UCSD-AML1 (cell line): ENCODE data around the gene PIK3IP1.
"Not testable (repeated sequence)": the region's sequence is repeated elsewhere in the genome, so short reads cannot be mapped to it uniquely, and the experiment has no call there.

ENCODE experiments used
- DNase-seq: peaks from one replicate; lab custom pipeline; 2025; ENCODE audit not compliant: unreplicated experiment; lab: John Stamatoyannopoulos, UW

The PIK3IP1 gene

DNA sequence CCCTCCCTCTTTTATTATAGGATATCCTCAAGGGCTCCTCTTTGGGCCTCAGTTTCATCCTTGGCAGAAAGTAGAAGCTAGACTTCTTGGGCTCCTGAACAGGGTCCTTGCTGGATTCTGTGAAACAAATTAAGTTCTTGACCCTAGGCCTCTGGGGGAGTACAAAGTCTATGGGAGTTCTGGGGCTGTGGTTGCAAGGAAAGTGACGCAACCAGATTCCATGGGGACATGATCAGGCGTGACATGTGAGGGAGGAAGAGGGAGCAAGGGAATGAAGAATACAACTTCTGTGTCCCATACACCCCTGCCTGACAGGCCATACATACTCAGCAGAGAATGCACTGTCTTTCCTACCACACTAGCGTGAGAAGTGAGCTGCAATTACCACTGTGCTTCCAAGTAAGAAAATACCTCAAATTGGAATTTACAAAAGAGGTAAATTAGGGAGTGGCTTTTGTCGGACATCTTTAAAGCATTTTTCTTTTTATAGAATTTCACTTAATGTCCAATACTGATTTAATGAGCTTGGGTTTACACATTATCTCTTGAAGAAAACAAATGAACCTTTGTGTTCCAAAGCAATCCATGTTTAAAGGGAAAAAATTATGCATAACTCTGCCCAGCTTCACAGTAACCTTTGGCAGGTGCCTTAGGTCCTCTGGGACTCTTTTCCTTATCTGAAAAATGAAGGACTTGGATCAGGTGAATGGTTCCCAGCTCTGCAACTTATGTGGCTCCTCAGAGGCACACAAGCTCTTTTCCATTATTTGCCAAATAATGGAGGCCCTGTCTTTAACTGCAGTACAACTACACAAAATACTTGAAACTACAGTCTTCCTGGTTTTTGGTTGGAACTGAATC lies 41.3 kb downstream of the PIK3IP1 start:
- DNase-seq: no peak

DNA sequence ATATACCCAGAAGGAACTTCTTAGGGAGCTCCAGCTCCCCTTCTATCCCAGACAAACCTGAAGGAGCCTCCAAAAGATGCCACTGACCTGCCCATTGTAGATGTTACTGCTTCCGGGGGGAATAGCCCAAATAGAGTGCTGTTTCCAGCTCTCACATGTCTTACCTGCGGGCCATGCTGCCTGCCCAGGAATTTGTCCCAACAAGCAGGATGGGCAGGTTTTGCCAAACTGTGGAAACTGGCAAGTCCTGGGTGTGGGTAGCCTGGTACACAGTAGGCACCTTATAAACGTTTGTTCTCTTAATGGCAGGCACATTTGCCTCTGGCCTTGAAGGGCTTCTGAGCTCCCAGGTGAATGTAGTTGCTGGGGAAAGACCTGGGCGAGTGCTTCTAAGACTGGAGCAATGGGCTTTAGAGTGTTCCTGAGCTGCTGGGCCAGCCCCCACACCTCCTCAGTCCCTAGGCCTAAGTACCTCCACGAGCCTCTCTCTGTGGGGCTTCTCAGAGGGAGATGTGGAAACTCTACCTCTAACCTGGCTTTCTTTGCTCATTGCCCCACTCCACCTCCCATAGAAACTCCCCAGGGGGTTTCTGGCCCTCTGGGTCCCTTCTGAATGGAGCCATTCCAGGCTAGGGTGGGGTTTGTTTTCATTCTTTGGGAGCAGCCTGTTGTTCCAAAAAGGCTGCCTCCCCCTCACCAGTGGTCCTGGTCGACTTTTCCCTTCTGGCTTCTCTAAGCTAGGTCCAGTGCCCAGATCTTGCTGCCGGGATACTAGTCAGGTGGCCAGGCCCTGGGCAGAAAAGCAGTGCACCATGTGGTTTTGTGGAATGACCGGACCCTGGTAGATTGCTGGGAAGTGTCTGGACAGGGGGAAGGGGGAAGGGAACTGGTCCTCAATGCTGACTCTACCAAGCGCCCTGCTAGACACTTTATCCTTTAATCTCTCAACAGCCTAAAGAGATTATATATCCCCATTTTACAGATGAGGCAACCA lies 43.0 kb downstream of the PIK3IP1 start:
- DNase-seq: no peak

DNA sequence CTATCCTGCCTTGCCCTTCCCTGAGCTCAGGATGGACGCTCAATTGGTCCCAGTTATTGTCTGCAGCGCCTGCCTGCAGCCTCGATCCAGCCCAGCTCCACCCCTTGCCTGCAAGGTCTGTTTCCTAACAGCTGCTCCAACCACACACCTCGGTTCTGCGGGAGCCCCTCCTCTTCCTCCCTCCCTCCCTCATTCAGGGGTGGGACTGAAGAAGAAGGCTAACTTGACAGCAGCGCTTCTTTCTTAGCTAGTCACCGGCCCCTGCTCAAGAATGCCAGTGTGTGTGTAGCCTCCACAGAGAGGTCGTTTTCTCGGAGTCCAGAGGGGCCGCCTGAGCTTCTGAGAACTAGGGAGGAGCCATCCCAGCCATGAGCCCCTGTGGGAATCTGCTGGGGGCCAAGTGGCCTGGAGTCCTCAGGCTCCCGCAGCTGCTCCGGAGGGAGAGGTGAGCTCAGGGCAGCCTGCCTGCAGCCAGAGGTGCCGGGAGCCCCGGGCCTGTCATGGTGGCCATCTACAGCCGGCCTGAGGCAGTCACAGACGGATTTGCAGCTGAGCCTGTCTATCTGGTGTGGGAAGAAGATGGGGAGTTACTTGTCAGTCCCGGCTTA lies 44.0 kb downstream of the PIK3IP1 start:
- DNase-seq: no peak

- no peak for DNase-seq
Measured at GRCh38 chr22:31247726-31248125, 44.6 kb downstream of the PIK3IP1 start.

DNA sequence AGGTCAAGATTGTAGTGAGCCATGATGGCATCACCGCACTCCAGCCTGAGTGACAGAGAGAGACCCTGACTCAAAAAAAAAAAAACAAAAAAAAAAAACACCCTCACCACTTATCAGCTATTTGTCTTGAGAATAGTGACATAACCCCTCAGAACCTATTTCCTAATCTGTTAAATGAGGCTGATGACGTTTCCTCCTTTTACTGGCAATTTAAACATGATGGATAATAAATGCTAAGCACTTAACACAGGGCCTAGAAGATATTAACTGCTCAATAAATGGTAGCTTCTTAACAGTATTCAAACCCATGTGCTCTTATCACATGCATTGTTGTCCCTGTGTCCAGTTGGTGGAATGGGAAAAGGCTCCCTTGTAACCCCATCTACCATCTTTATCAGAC lies 45.6 kb downstream of the PIK3IP1 start:
- no peak for DNase-seq

GRCh38 chr22:31245998-31246397 lies 46.3 kb downstream of the PIK3IP1 start:
- DNase-seq: not testable (repeated sequence)

DNA sequence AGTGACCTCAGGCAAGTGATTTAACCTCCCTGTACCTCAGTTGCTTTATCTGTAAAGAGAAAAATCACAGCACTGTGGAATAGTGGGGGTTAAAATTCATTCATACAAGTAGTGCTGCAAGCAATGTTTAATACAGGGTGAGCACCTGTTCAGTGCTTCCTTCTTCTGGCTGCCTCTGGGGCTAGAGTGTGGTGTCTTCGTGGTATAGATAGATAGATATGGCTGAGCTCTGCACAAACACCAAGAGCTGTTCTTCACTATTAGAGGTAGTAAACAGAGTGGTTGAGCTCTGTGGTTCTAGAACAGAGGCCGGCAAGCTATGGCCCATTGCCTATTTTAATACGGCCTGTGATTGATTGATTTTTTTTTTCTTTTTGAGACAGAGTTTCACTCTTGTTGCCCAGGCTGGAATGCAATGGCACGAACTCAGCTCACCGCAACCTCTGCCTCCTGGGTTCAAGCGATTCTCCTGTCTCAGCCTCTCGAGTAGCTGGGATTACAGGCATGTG lies 47.3 kb downstream of the PIK3IP1 start:
- DNase-seq: no peak

DNA sequence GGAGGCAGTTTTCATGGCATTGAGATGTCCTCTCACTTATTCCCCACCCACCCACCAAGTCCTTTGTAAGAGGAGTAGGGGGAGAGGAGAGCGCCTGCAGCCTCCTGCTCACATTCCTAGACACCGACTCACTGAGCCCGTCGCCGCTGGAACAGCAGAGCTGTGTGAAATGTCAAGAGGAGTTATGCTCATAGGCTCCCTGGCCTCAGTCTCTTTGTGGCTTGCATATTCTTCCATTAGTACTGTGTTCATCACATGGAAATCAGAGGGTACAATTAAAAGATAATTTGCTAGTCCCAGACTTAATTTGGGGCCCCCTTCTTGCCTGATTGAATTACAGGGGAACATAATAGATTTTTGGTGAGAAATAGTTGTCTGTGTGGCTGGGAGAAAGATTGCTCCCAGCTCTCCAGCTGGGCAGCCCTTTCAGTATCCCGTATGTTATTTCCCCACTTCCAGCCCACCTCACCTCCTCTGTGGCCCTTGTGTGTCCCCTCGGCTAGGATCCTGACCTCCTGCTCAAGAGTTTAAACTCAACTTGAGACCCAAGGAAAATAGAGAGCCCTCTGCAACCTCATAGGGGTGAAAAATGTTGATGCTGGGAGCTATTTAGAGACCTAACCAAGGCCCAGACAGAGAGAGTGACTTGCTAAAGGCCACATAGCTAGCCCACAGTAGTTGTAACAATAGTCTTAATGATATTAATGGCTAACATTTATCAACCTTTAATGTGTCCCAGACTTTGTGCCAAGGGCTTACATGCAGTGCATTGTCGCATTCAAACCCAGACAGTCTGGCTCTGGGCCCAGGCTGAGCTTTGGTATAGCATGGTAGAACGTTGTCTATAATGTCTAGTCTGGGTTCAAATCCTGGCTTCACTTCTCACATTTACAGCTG lies 48.0 kb downstream of the PIK3IP1 start:
- DNase-seq: no peak

- DNase-seq: no peak
Measured at GRCh38 chr22:31243339-31244045, 48.8 kb downstream of the PIK3IP1 start.

- no peak for DNase-seq
Measured at GRCh38 chr22:31241936-31242335, 50.4 kb downstream of the PIK3IP1 start.

- DNase-seq: no peak
Measured at GRCh38 chr22:31241200-31241599, 51.1 kb downstream of the PIK3IP1 start.

DNA sequence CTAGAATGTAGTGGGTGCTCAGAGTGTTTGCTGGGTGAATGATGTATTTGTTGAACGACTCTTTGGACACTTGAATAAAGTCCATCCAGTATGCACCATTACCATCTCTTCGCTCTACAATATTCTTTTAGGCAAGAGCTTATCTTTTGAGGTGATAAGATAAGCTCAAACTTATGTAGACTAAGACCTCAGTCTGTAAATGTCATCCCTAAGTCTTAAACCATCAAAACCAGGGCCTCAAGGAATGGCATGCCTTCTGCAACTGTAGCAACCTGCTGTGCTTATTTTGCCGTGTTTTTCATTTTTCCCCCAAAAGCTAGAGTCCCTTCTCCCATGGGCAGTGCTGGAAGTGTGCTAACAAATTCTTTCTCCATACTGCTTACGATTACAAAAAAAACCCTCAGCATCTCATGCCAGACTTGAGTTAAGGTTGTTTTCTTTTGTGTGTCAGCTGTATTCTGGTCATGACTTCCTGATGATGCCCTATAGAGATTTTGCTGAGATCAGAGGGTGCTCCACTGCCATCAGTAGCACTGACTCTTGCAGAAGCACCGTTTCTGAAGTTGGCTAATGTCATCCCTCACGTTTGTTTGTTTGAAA lies 52.4 kb downstream of the PIK3IP1 start:
- DNase-seq: no peak

DNA sequence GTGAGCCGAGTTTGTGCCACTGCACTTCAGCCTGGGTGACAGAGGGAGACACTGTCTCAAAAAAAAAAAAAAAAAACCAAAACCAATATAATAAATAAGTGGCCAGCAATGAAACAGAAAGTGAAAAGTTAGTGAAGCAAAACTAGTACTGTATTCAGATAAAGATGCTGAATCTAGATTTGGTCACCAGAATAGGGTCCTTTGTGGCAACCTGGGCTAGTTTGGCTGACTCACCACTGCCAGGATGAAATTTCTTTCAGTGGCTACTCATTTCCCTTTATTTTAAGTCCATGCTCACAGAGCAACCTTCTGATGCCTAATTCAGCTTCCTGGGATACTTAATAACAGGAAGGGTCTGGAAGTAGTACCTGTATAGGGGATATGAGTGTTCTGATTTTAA lies 54.2 kb downstream of the PIK3IP1 start:
- DNase-seq: no peak

GRCh38 chr22:31236044-31236443 lies 56.2 kb downstream of the PIK3IP1 start:
- not testable (repeated sequence) for DNase-seq

GRCh38 chr22:31235081-31235480 lies 57.2 kb downstream of the PIK3IP1 start:
- DNase-seq: peak; percentile 67

DNA sequence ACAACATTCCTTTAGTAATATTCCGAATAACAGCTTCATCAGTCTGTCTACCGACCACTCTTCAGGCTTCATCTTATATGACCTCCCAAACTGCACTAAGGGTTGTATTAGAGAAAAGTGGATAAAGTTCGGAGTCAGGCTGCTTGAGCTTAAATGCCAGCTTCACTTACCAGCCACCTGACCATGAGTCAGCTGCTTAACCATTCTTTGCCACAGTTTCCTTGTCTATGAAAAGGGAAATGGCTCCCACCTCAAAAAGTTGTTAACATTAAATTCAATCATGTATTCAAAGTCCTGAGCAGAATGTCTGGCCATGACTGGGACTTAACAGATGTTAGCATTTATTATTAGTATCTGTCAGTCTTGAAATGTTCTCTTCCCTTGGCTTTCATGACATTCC lies 59.3 kb downstream of the PIK3IP1 start:
- DNase-seq: no peak
